BLaER1 (cell line): ENCODE measurements around the gene RBM33.

Experiments
- H3K27ac ChIP-seq: shearing (Covaris generic); formaldehyde crosslinking; 2 replicates; pipeline ENCODE4 v1.8.1; 2022
- H3K27me3 ChIP-seq: shearing (Covaris generic); formaldehyde crosslinking; 2 replicates; pipeline ENCODE4 v1.8.1; 2022
- H3K36me3 ChIP-seq: shearing (Covaris generic); formaldehyde crosslinking; 2 replicates; pipeline ENCODE4 v1.8.1; 2022
- H3K4me1 ChIP-seq: shearing (Covaris generic); formaldehyde crosslinking; 2 replicates; pipeline ENCODE4 v1.8.1; 2022
- H3K4me2 ChIP-seq: shearing (Covaris generic); formaldehyde crosslinking; 2 replicates; pipeline ENCODE4 v1.8.1; 2022
- H3K4me3 ChIP-seq: shearing (Covaris generic); formaldehyde crosslinking; 2 replicates; pipeline ENCODE4 v1.8.1; 2022
- H3K9ac ChIP-seq: shearing (Covaris generic); formaldehyde crosslinking; 2 replicates; pipeline ENCODE4 v1.8.1; 2022
- H3K9me3 ChIP-seq: shearing (Covaris generic); formaldehyde crosslinking; 2 replicates; pipeline ENCODE4 v1.8.1; 2022
- H4K20me1 ChIP-seq: shearing (Covaris generic); formaldehyde crosslinking; 2 replicates; pipeline ENCODE4 v1.8.1; 2022
- Cebpa-rat ChIP-seq: shearing (Covaris generic); IDR thresholded peaks from 2 replicates; pipeline ENCODE4 v1.8.1; 2022

The RBM33 gene

GRCh38 chr7:155699180-155699579 is 54.7 kb downstream of the RBM33 start:
- peaks cover 94% of the 10 kb centered on the region for H4K20me1 ChIP-seq
- H3K27me3 ChIP-seq, result no peaks in the 10 kb centered on the region
- no peaks in the 10 kb centered on the region for H3K9me3 ChIP-seq
- no peaks in the 10 kb centered on the region for H3K4me1 ChIP-seq
- H3K4me2 ChIP-seq, result no peak overlapping the region
- H3K36me3 ChIP-seq, result peaks cover 82% of the 10 kb centered on the region
- H3K9ac ChIP-seq, result no peak overlapping the region
- H3K4me3 ChIP-seq, result no peak overlapping the region
- no peak for TF ChIP-seq Cebpa-rat
- no peak overlapping the region for H3K27ac ChIP-seq

GRCh38 chr7:155700847-155701246 is 56.4 kb downstream of the RBM33 start:
- Histone ChIP-seq H3K27ac (no peak overlapping the region), H3K27me3 (no peaks in the 10 kb centered on the region), H3K4me3 (no peak overlapping the region), H3K4me1 (no peaks in the 10 kb centered on the region), H3K9me3 (no peaks in the 10 kb centered on the region), H3K4me2 (no peak overlapping the region), H3K9ac (no peak overlapping the region), H3K36me3 (peaks cover 86% of the 10 kb centered on the region), H4K20me1 (peaks cover 90% of the 10 kb centered on the region)
- no peak for TF ChIP-seq Cebpa-rat

GRCh38 chr7:155701972-155702544 is 57.6 kb downstream of the RBM33 start:
- H3K27ac ChIP-seq, result no peak overlapping the region
- TF ChIP-seq Cebpa-rat, result no peak
- H3K9ac ChIP-seq, result no peak overlapping the region
- peaks cover 91% of the 10 kb centered on the region for H3K36me3 ChIP-seq
- no peak overlapping the region for H3K4me3 ChIP-seq
- H4K20me1 ChIP-seq, result peaks cover 90% of the 10 kb centered on the region
- H3K9me3 ChIP-seq, result no peaks in the 10 kb centered on the region
- no peaks in the 10 kb centered on the region for H3K4me1 ChIP-seq
- H3K27me3 ChIP-seq, result no peaks in the 10 kb centered on the region
- H3K4me2 ChIP-seq, result no peak overlapping the region

GRCh38 chr7:155702616-155703015 is 58.2 kb downstream of the RBM33 start:
- no peaks in the 10 kb centered on the region for H3K27me3 ChIP-seq
- H4K20me1 ChIP-seq, result peaks cover 86% of the 10 kb centered on the region
- H3K36me3 ChIP-seq, result peaks cover 91% of the 10 kb centered on the region
- H3K4me2 ChIP-seq, result no peak overlapping the region
- no peak overlapping the region for H3K27ac ChIP-seq
- H3K4me3 ChIP-seq, result no peak overlapping the region
- H3K4me1 ChIP-seq, result no peaks in the 10 kb centered on the region
- no peaks in the 10 kb centered on the region for H3K9me3 ChIP-seq
- no peak overlapping the region for H3K9ac ChIP-seq
- no peak for TF ChIP-seq Cebpa-rat

- Histone ChIP-seq H3K27ac (no peak overlapping the region), H3K36me3 (peaks cover 95% of the 10 kb centered on the region)
- TF ChIP-seq Cebpa-rat, result no peak
Measured at GRCh38 chr7:155705623-155706360, 61.3 kb downstream of the RBM33 start.

GRCh38 chr7:155706376-155706775 is 61.9 kb downstream of the RBM33 start:
- H3K4me1 ChIP-seq, result peaks cover 23% of the 10 kb centered on the region
- no peak overlapping the region for H3K4me2 ChIP-seq
- no peak overlapping the region for H3K9ac ChIP-seq
- no peak for TF ChIP-seq Cebpa-rat
- H3K9me3 ChIP-seq, result no peaks in the 10 kb centered on the region
- H3K27ac ChIP-seq, result no peak overlapping the region
- no peak overlapping the region for H3K4me3 ChIP-seq
- no peaks in the 10 kb centered on the region for H3K27me3 ChIP-seq
- H3K36me3 ChIP-seq, result peaks cover 95% of the 10 kb centered on the region
- H4K20me1 ChIP-seq, result peaks cover 83% of the 10 kb centered on the region

More at GRCh38 chr7:155705623-155706360, 61.3 kb downstream of the RBM33 start:
- Histone ChIP-seq H4K20me1 (peaks cover 83% of the 10 kb centered on the region), H3K4me2 (no peak overlapping the region), H3K9me3 (no peaks in the 10 kb centered on the region), H3K9ac (no peak overlapping the region), H3K4me3 (no peak overlapping the region), H3K27me3 (no peaks in the 10 kb centered on the region), H3K4me1 (peaks cover 17% of the 10 kb centered on the region)

- TF ChIP-seq Cebpa-rat, result no peak
- Histone ChIP-seq H3K9ac (no peak overlapping the region), H3K36me3 (peaks cover 95% of the 10 kb centered on the region), H3K9me3 (no peaks in the 10 kb centered on the region), H3K4me1 (peaks cover 41% of the 10 kb centered on the region), H3K4me2 (peak overlapping the region; percentile 47; the same call in 1 of the 2 replicates), H3K27me3 (no peaks in the 10 kb centered on the region), H4K20me1 (peaks cover 88% of the 10 kb centered on the region), H3K4me3 (no peak overlapping the region), H3K27ac (no peak overlapping the region)
Measured at GRCh38 chr7:155709453-155709852, 65.0 kb downstream of the RBM33 start.

GRCh38 chr7:155710031-155710430 is 65.6 kb downstream of the RBM33 start:
- Histone ChIP-seq H3K4me2 (peak overlapping the region; percentile 47), H3K4me3 (no peak overlapping the region), H3K27ac (no peak overlapping the region), H3K9ac (no peak overlapping the region), H4K20me1 (peaks cover 92% of the 10 kb centered on the region), H3K9me3 (no peaks in the 10 kb centered on the region), H3K27me3 (no peaks in the 10 kb centered on the region), H3K4me1 (peaks cover 41% of the 10 kb centered on the region), H3K36me3 (peaks cover 99% of the 10 kb centered on the region)
- TF ChIP-seq Cebpa-rat, result no peak

- peak overlapping the region; percentile 47 for H3K4me2 ChIP-seq
- peaks cover 41% of the 10 kb centered on the region for H3K4me1 ChIP-seq
- H3K36me3 ChIP-seq, result peaks cover 99% of the 10 kb centered on the region
- peak overlapping the region; percentile 46; the same call in 1 of the 2 replicates for H3K9ac ChIP-seq
- no peak overlapping the region for H3K4me3 ChIP-seq
- peak overlapping the region; percentile 32; the same call in 1 of the 2 replicates for H3K27ac ChIP-seq
- no peaks in the 10 kb centered on the region for H3K27me3 ChIP-seq
- no peak for TF ChIP-seq Cebpa-rat
- H3K9me3 ChIP-seq, result no peaks in the 10 kb centered on the region
- H4K20me1 ChIP-seq, result peaks cover 92% of the 10 kb centered on the region
Measured at GRCh38 chr7:155710530-155710929, 66.1 kb downstream of the RBM33 start.

- Histone ChIP-seq H3K4me3 (no peak overlapping the region), H3K9me3 (no peaks in the 10 kb centered on the region), H3K36me3 (peaks cover 100% of the 10 kb centered on the region), H3K27ac (peak overlapping the region; percentile 32; the same call in 1 of the 2 replicates), H3K4me1 (peaks cover 41% of the 10 kb centered on the region), H3K9ac (peak overlapping the region; percentile 46; the same call in 1 of the 2 replicates), H3K27me3 (no peaks in the 10 kb centered on the region), H3K4me2 (peak overlapping the region; percentile 47), H4K20me1 (peaks cover 92% of the 10 kb centered on the region)
- TF ChIP-seq Cebpa-rat, result no peak
Measured at GRCh38 chr7:155711081-155711480, 66.6 kb downstream of the RBM33 start.
